Fibroblast of the aortic adventitia (primary cell): ENCODE measurements around the gene ZDHHC12. TPM values are rescaled to one million over a fixed set of nuclear protein-coding genes. Genes with fewer than 3 reads are reported as not detected.
"Not testable (repeated sequence)": the region's sequence is repeated elsewhere in the genome, so short reads cannot be mapped to it uniquely, and the experiment has no call there.

ENCODE experiments used
- DNase-seq: peaks from one replicate; pipeline ENCODE4 v3.0.0-alpha.2; 2010; ENCODE audit warnings: low read depth
- H3K4me3 ChIP-seq: 2 replicates; pipeline ENCODE4 v1.5.1; 2011; ENCODE audit warnings: low read depth, mild to moderate bottlenecking, control low read depth, low read length, moderate library complexity
- CTCF ChIP-seq: IDR thresholded peaks from 2 replicates; pipeline ENCODE4 v1.5.1; 2011; ENCODE audit warnings: mild to moderate bottlenecking, low read length, control low read depth, inconsistent platforms; ENCODE audit not compliant: insufficient read depth
- total RNA-seq: library from RNA; depleted of rRNA; stranded (reverse); fragments of >200 nt; gene quantifications from 2 replicates; pipeline ENCODE4 v1.2.3, GENCODE V29; 2012; ENCODE audit warnings: low replicate concordance

Gene ZDHHC12
- total RNA-seq, 1 donor, result 18.9 TPM

GRCh38 chr9:128694344-128694743, 29.6 kb downstream of the ZDHHC12 start:
- no peak for DNase-seq
- no peak overlapping the region for H3K4me3 ChIP-seq
- no peak for TF ChIP-seq CTCF

GRCh38 chr9:128693738-128694137, 30.2 kb downstream of the ZDHHC12 start:
- DNase-seq, H3K4me3 ChIP-seq: not testable (repeated sequence)

- TF ChIP-seq CTCF, result no peak
- peak overlapping the region; percentile 94 for H3K4me3 ChIP-seq
- DNase-seq, result no peak
Observed at GRCh38 chr9:128690684-128691034, 33.3 kb downstream of the ZDHHC12 start.

DNA sequence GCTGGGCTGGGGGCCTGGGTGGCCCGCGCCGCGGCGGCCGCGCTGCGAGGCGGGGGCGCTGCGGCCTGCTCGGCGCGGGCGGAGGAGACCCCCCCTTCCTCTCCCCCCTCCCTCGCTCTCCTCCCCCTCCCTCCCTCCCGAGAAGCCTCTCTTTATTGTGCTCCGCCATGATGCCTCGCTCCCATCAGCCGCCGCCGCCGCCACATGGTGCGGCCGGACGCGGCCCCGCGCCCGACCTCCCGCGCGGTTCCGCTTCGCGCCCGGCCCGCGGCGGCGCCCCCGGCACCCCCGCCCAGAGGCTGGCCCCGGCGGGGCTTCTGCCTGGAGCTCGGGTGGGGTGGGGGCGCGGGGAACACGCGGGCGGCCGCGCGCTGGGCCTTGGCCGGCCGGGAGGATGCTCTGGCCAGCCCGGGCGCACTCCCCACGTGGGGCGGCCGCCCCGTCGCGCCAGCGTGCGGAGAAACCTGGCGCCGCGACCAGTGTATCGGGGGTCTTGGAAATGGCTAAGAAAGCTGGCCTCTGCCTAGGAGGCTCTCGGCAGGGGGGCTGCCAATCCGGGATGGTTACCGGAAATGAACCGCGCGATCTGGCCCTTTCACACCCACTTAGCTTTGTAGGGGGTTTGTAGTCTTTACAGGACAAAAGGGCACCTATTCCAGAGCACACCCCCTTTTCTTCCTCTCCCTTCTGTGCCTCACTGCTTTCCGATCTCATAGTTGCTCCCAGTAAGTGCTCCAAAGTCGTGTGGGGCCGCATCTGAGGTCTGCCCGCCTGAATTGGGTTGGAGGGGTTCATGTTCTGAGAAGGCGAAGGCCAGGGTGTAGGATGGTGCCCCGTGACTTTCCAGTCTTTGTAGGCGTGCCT, 33.9 kb downstream of the ZDHHC12 start:
- peak; percentile 39 for DNase-seq

DNA sequence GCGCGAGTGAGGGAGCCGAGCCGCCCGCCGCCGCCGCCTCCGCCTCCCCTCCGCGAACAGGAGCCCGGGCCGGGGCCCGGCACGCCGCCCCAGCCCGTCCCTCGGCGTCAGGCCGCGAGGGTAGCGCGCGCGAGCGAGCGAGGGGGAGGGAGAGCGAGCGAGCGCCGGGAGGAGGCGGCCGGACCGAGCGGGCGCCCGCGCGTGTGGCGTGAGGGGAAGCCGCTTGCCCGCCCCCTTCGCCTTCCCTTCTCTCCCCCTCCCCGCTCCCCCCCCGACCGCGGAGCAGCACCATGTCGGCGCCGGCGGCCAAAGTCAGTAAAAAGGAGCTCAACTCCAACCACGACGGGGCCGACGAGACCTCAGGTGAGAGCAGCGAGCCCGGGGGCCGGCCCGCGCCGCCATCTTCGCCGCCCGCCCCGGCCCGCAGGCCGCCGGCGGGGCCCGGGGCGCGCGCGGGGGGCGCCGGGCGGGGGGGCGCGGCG, 34.6 kb downstream of the ZDHHC12 start:
- peak overlapping the region; percentile 94 for H3K4me3 ChIP-seq
- no peak for TF ChIP-seq CTCF

More for the DNA sequence above, 33.9 kb downstream of the ZDHHC12 start:
- TF ChIP-seq CTCF, result no peak
- H3K4me3 ChIP-seq, result peak overlapping the region; percentile 94

DNA sequence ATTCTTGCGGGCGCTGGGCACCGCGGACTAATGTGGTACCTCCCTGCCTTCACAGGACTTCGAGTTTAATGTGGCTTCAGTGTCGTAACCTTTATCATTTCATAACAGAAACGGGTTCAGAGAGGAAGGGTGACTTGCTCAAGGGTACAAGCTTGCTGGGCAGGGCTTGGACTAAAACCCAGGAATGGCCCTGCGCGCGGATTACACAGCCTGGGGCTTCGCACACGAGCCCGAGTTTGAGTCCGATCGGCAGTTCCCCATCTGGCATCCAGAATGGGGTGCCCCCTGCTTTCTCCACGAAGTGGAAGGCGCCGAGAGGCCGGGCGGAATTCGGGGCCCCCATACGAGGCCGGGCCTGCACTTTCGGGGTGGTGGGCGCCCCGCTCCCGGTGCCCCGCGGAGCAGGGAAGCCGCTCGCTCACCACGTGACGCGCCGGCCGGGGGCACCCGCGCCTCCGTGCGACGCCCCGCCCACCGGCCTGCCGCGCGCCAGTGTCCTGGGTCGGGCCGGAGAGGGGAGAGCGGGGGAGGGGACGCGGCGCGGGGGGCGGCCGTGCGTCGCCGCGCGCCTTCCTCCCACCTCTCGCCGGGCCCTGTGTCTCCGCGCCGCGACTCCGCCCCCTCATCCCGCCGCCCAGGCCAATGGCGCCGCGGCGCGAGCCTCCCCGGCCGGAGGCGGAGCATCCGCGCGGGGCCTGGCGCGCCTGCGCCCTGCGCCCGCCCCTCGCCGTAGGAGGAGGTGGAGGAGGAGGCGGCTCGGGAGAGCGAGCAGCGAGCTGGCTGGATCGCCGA, 35.2 kb downstream of the ZDHHC12 start, which contains the start of gene SET:
SET (plus strand) TSS at position 722 of the 792 bp plus-strand sequence. CDS start 361 bp downstream, outside the sequence.
- TF ChIP-seq CTCF, result no peak
- peak; percentile 85 for DNase-seq
- H3K4me3 ChIP-seq, result peak within 1 kb of the TSS; percentile 94

More for the DNA sequence above, 34.6 kb downstream of the ZDHHC12 start:
- DNase-seq, result peak; percentile 28

GRCh38 chr9:128687453-128687852, 36.5 kb downstream of the ZDHHC12 start:
- no peak overlapping the region for H3K4me3 ChIP-seq
- TF ChIP-seq CTCF, result no peak

More at GRCh38 chr9:128687453-128687852, 36.5 kb downstream of the ZDHHC12 start:
- DNase-seq, result no peak
